HepG2 (cell line): ENCODE data around the gene RNASE7. TPM values are rescaled to one million over a fixed set of nuclear protein-coding genes. Genes with fewer than 3 reads are reported as not detected.

ENCODE experiments used
- ATAC-seq: fragments of 200-7000 bp; cut with Tn5 transposase; 3 replicates; pipeline ENCODE4 v1.9.1; 2020; ENCODE audit warnings: mild to moderate bottlenecking, moderate library complexity
- BruUV-seq: library from RNA; stranded (reverse); fragments of 400-500 nt; replicated peaks from 2 replicates; lab custom pipeline; 2021; lab: Mats Ljungman, UMichigan
- CTCF ChIA-PET: fragments of 300-600 bp; formaldehyde crosslinking; extraction: SDS; loops from one replicate; lab custom pipeline; 2021; ENCODE audit warnings: low total read pairs, inconsistent platforms, low intra/inter-chr PET ratio; lab: Yijun Ruan, JAX
- POLR2A ChIA-PET: fragments of 350-600 bp; sonication (Branson Sonifier 250); formaldehyde crosslinking; loops from one replicate; lab custom pipeline; 2020; ENCODE audit warnings: antibody characterized with exemption, inconsistent platforms; lab: Yijun Ruan, JAX
- DNase-seq: peaks from one replicate; pipeline ENCODE4 v3.0.0-alpha.2; 2015; ENCODE audit warnings: low spot score
- FAIRE-seq: peaks from 3 replicates; lab custom pipeline; 2011; peaks lifted over from hg19 to GRCh38; lab: Jason Lieb, UNC
- H2AFZ ChIP-seq: one replicate; pipeline ENCODE4 v1.6.1; 2011; ENCODE audit warnings: low read length, inconsistent platforms
- H3K27ac ChIP-seq: fragments of 300-600 bp; 3 replicates; pipeline ENCODE4 v1.8.0; 2011; ENCODE audit warnings: mixed run types, mild to moderate bottlenecking, mixed read lengths, low read length, inconsistent platforms; ENCODE audit not compliant: insufficient read depth; ENCODE audit errors: extremely low read length
- H3K27me3 ChIP-seq, 2 experiments: fragments of 200-600 bp in 1 of 2; 2 replicates in 1 of 2; 3 replicates in 1 of 2; pipeline versions ENCODE4 v1.6.0 to v1.8.0; 2011; ENCODE audit warnings: low read length in 2 of 2, mild to moderate bottlenecking in 2 of 2, moderate library complexity in 2 of 2, inconsistent platforms in 1 of 2; ENCODE audit not compliant: insufficient read depth in 2 of 2, control insufficient read depth in 1 of 2
- H3K36me3 ChIP-seq, 2 experiments: fragments of 200-600 bp in 1 of 2; replicated peaks in 1 of 2; 2 replicates in 1 of 2; 3 replicates in 1 of 2; pipeline versions ENCODE4 v1.5.1 to v1.8.0; 2011; ENCODE audit warnings: low read length in 2 of 2, inconsistent platforms in 1 of 2; ENCODE audit not compliant: insufficient read depth in 2 of 2, control insufficient read depth in 1 of 2
- H3K4me1 ChIP-seq: 2 replicates; pipeline ENCODE4 v1.5.1; 2012; ENCODE audit warnings: low read length, inconsistent platforms; ENCODE audit not compliant: insufficient read depth
- H3K4me2 ChIP-seq: 2 replicates; pipeline ENCODE4 v1.6.0; 2011; ENCODE audit warnings: low read depth, low read length, inconsistent platforms
- H3K4me3 ChIP-seq, 3 experiments: fragments of 200-600 bp in 1 of 3; sonication (generic), shearing (Covaris generic) in 1 of 3; replicated peaks in 1 of 3; 2 replicates each; pipeline ENCODE4 v1.5.1; 2011 to 2016; ENCODE audit warnings: low read length in 3 of 3, inconsistent platforms in 2 of 3, low read depth in 2 of 3, mild to moderate bottlenecking in 2 of 3, control low read depth in 1 of 3, mixed read lengths in 1 of 3; ENCODE audit not compliant: insufficient read depth in 1 of 3
- H3K79me2 ChIP-seq: one replicate; pipeline ENCODE4 v1.6.1; 2011; ENCODE audit warnings: low read length, inconsistent platforms; ENCODE audit not compliant: insufficient read depth
- H3K9ac ChIP-seq: 2 replicates; pipeline ENCODE4 v1.6.0; 2011; ENCODE audit warnings: mild to moderate bottlenecking, low read depth, low read length, inconsistent platforms; ENCODE audit not compliant: insufficient read depth
- H3K9me3 ChIP-seq: 2 replicates; pipeline ENCODE4 v1.5.1; 2012; ENCODE audit warnings: mild to moderate bottlenecking, low read length
- H4K20me1 ChIP-seq: 2 replicates; pipeline ENCODE4 v1.6.0; 2011; ENCODE audit warnings: inconsistent platforms, mild to moderate bottlenecking, low read length, moderate library complexity; ENCODE audit not compliant: insufficient read depth
- ATF2 ChIP-seq: sonication (generic); formaldehyde crosslinking; IDR thresholded peaks from 2 replicates; pipeline ENCODE4 v1.4.0; 2020; ENCODE audit warnings: missing genetic modification reagents
- ATF4 ChIP-seq, 2 experiments: fragments of 450-650 bp in 1 of 2; sonication (generic) in 1 of 2; formaldehyde crosslinking; IDR thresholded peaks; 2 replicates each; pipeline versions ENCODE4 v1.5.0 to v1.8.0; 2020 to 2022; ENCODE audit warnings: mild to moderate bottlenecking in 1 of 2, missing genetic modification reagents in 1 of 2
- CTCF ChIP-seq: sonication (generic); formaldehyde crosslinking; IDR thresholded peaks from 2 replicates; pipeline ENCODE4 v1.5.0; 2020; ENCODE audit warnings: mild to moderate bottlenecking, missing genetic modification reagents, moderate library complexity
- HBP1 ChIP-seq: IDR thresholded peaks from 2 replicates; pipeline ENCODE4 v1.6.1; 2016; ENCODE audit warnings: low read depth, control low read depth
- HIVEP1 ChIP-seq: sonication (generic); formaldehyde crosslinking; IDR thresholded peaks from 2 replicates; pipeline ENCODE4 v1.4.0; 2020; ENCODE audit warnings: mild to moderate bottlenecking, missing genetic modification reagents
- LCORL ChIP-seq, 2 experiments: fragments of 450-650 bp in 1 of 2; sonication (generic) in 1 of 2; formaldehyde crosslinking in 1 of 2; IDR thresholded peaks; 2 replicates each; pipeline versions ENCODE4 v1.5.0 to v1.6.1; 2017 to 2020; ENCODE audit warnings: antibody characterized with exemption in 1 of 2, missing genetic modification reagents in 1 of 2
- SAP130 ChIP-seq: IDR thresholded peaks from 2 replicates; pipeline ENCODE4 v1.6.1; 2016; ENCODE audit warnings: low read depth
- STAG1 ChIP-seq: sonication (generic); formaldehyde crosslinking; IDR thresholded peaks from 2 replicates; pipeline ENCODE4 v1.4.0; 2020; ENCODE audit warnings: missing genetic modification reagents
- TOPORS ChIP-seq: sonication (generic); formaldehyde crosslinking; IDR thresholded peaks from 2 replicates; pipeline ENCODE4 v1.8.0; 2023; ENCODE audit warnings: mild to moderate bottlenecking, missing genetic modification reagents
- XRCC5 ChIP-seq: fragments of 200-400 bp; formaldehyde crosslinking; optimal IDR thresholded peaks from 2 replicates; pipeline ENCODE3; 2017; ENCODE audit warnings: mild to moderate bottlenecking, low read length
- ZNF33B ChIP-seq: sonication (generic); formaldehyde crosslinking; IDR thresholded peaks from 2 replicates; pipeline ENCODE4 v1.5.1; 2020; ENCODE audit warnings: mild to moderate bottlenecking, missing genetic modification reagents
- ZNF607 ChIP-seq: sonication (generic); formaldehyde crosslinking; IDR thresholded peaks from 2 replicates; pipeline ENCODE4 v1.5.1; 2020; ENCODE audit warnings: missing genetic modification reagents, mild to moderate bottlenecking, borderline replicate concordance
- WGBS: methylation state at CpG from one replicate; pipeline ENCODE4 v1.1.6; 2017; ENCODE audit warnings: low lambda C conversion rate; 5-methylcytosine and 5-hydroxymethylcytosine counted together
- in situ Hi-C: cut with HindIII; loops from 2 replicates; pipeline ENCODE4 v1.10.0; 2017; ENCODE audit warnings: low pct_unique_long_range_greater_than_20kb; ENCODE audit not compliant: extremely low pct_ligation_motif_present
- intact Hi-C: fragments of 100-400 bp; cut with micrococcal nuclease; formaldehyde crosslinking; loops from one replicate; pipeline ENCODE4 v1.10.0; 2022; ENCODE audit not compliant: unreplicated experiment
- polyA plus RNA-seq, 8 experiments: library from polyadenylated mRNA; depleted of rRNA in 3 of 8; stranded (reverse) in 7 of 8; unstranded in 1 of 8; fragments of >200 nt; fragmentation: Illumina TruSeq in 4 of 8; extraction: Trizol in 4 of 8; gene quantifications; 2 replicates each; pipeline versions ENCODE4 v1.2.1 to v1.2.3, GENCODE V29; 2011 to 2016; ENCODE audit warnings: low read depth in 4 of 8, missing spikeins in 1 of 8, mixed read lengths in 1 of 8; ENCODE audit not compliant: insufficient read depth in 1 of 8
- total RNA-seq, 5 experiments: library from RNA; depleted of rRNA; stranded (reverse); fragments of >200 nt; fragmentation: Illumina TruSeq; extraction: Trizol; gene quantifications; 2 replicates each; pipeline ENCODE4 v1.2.3, GENCODE V29; 2016; ENCODE audit warnings: low read depth in 1 of 5

RNASE7 gene
- total and polyA plus RNA-seq, 2 of the 13 experiments (the other 11 are each of a cell fraction or from before 2014, with no cell fraction given) = 0.04 TPM; not detected in 1

- POLR2A ChIA-PET = interaction anchor here (1.3 to 4.3 kb wide), 3 partner anchors 11 to 43 kb away, joined by 7 to 77 read pairs (median 7); partner anchors contain the start of gene ARHGEF40
- no peak for FAIRE-seq
- no peaks in the 10 kb centered on the region for H3K9me3 ChIP-seq
- CTCF ChIA-PET = interaction anchor here (0.9 to 1.5 kb wide), 3 partner anchors 18 to 44 kb away, joined by 3 to 7 read pairs (median 4); no protein-coding TSS in a partner anchor
- no peaks in the 10 kb centered on the region for H3K79me2 ChIP-seq
- H3K36me3 ChIP-seq = no peaks in the 10 kb centered on the region
- peak within 1 kb of the TSS; percentile 71 for H3K4me2 ChIP-seq
- DNase-seq = no peak
- no peak for ATAC-seq
- H3K27me3 ChIP-seq = no peaks in the 10 kb centered on the region
- intact Hi-C loops (loop anchor here (5.0 kb wide), 1 partner anchor 376 kb away; the partner anchor contains the start of gene RNASE4), in situ Hi-C loops (no loop called here)
- no peak within 1 kb of the TSS for H2AFZ ChIP-seq
- no peaks in the 10 kb centered on the region for H4K20me1 ChIP-seq
- peaks cover 99% of the 10 kb centered on the region for H3K4me1 ChIP-seq
- WGBS = 76% methylated on average over 6 of the region's 8 CpGs
- no TSS peak for BruUV-seq
- H3K27ac ChIP-seq = peak within 1 kb of the TSS; percentile 92
- no peak within 1 kb of the TSS; a peak in 1 of 6 replicates for H3K4me3 ChIP-seq
- peak within 1 kb of the TSS; percentile 6; the same call in 1 of the 2 replicates for H3K9ac ChIP-seq
- peak; percentile 70; the same call in 1 of the 2 replicates for TF ChIP-seq ZNF33B
- peak; percentile 20; the same call in 1 of the 2 replicates for TF ChIP-seq STAG1 (CRISPR knock-in tag)
- peak; percentile 41 for TF ChIP-seq XRCC5
- TF ChIP-seq SAP130 (CRISPR knock-in tag) = peak; percentile 19; the same call in 1 of the 2 replicates
- peak; percentile 56 for TF ChIP-seq CTCF (CRISPR knock-in tag)
- peak; percentile 48; the same call in 1 of the 2 replicates for TF ChIP-seq ZNF607
- TF ChIP-seq ATF4 (CRISPR knock-in tag; IDR thresholded peaks at IDR 0.05) = 0 out of 4 replicates have a peak, but pooled peaks of 1 of the 2 experiments have one; percentile 17
- no peak; the same call in 1 of the 2 replicates for TF ChIP-seq HBP1 (CRISPR knock-in tag)
- TF ChIP-seq HIVEP1 (CRISPR knock-in tag) = peak; percentile 70
- peak; percentile 48; the same call in 1 of the 2 replicates for TF ChIP-seq ATF2 (CRISPR knock-in tag)
- TF ChIP-seq TOPORS (CRISPR knock-in tag) = no peak
- no peak for TF ChIP-seq LCORL (IDR thresholded peaks at IDR 0.05)
- TF ChIP-seq LCORL (CRISPR knock-in tag; IDR thresholded peaks at IDR 0.05) = peak; percentile 19; the same call in 1 of the 2 replicates
These were observed 15.9 kb downstream of the RNASE7 start, which contains the start of gene RNASE8 for GRCh38 chr14:21057803-21058675. TSS of gene RNASE8 (plus strand) at chr14:21057822. CDS start at chr14:21057893, 71 bp downstream.
